ENCODE results near the gene CDKL5.

CDKL5 gene

GRCh38 chrX:18455384-18455783 is 30.0 kb downstream of the CDKL5 start:
- Histone ChIP-seq H3K36me3 (ENCODE audit: control insufficient read depth in 2 of 2, insufficient read depth in 2 of 2, low read length in 2 of 2) (no peaks in the 10 kb centered on the region), H3K27ac (ENCODE audit: low read length) (no peak overlapping the region), H3K4me1 (ENCODE audit: control insufficient read depth, insufficient read depth, low read length) (no peaks in the 10 kb centered on the region), H3K4me3 (ENCODE audit: low read length in 2 of 2) (no peak overlapping the region), H3K9me3 (ENCODE audit: control insufficient read depth in 2 of 2, low read length in 2 of 2) (no peaks in the 10 kb centered on the region), H3K9ac (ENCODE audit: low read length in 2 of 2) (no peak overlapping the region), H3K27me3 (ENCODE audit: control insufficient read depth in 1 of 2, insufficient read depth in 2 of 2, low read length in 2 of 2) (no peaks in the 10 kb centered on the region)

- H3K4me1 ChIP-seq (ENCODE audit: control insufficient read depth, insufficient read depth, low read length), result no peaks in the 10 kb centered on the region
- H3K4me3 ChIP-seq (ENCODE audit: low read length in 2 of 2), result no peak overlapping the region
- no peaks in the 10 kb centered on the region for H3K36me3 ChIP-seq (ENCODE audit: control insufficient read depth in 2 of 2, insufficient read depth in 2 of 2, low read length in 2 of 2)
- no peak overlapping the region for H3K9ac ChIP-seq (ENCODE audit: low read length in 2 of 2)
- no peaks in the 10 kb centered on the region for H3K9me3 ChIP-seq (ENCODE audit: control insufficient read depth in 2 of 2, low read length in 2 of 2)
- H3K27me3 ChIP-seq (ENCODE audit: control insufficient read depth in 1 of 2, insufficient read depth in 2 of 2, low read length in 2 of 2), result no peaks in the 10 kb centered on the region
- H3K27ac ChIP-seq (ENCODE audit: low read length), result no peak overlapping the region
These were observed 31.6 kb downstream of the CDKL5 start for GRCh38 chrX:18457000-18457399.

- Histone ChIP-seq H3K27me3 (ENCODE audit: control insufficient read depth in 1 of 2, insufficient read depth in 2 of 2, low read length in 2 of 2) (no peaks in the 10 kb centered on the region), H3K36me3 (ENCODE audit: control insufficient read depth in 2 of 2, insufficient read depth in 2 of 2, low read length in 2 of 2) (no peaks in the 10 kb centered on the region), H3K9me3 (ENCODE audit: control insufficient read depth in 2 of 2, low read length in 2 of 2) (no peaks in the 10 kb centered on the region), H3K9ac (ENCODE audit: low read length in 2 of 2) (no peak overlapping the region), H3K4me1 (ENCODE audit: control insufficient read depth, insufficient read depth, low read length) (no peaks in the 10 kb centered on the region), H3K27ac (ENCODE audit: low read length) (no peak overlapping the region), H3K4me3 (ENCODE audit: low read length in 2 of 2) (no peak overlapping the region)
These were observed 36.0 kb downstream of the CDKL5 start for GRCh38 chrX:18461431-18461830.

- Histone ChIP-seq H3K27ac (ENCODE audit: low read length) (no peak overlapping the region), H3K27me3 (ENCODE audit: control insufficient read depth in 1 of 2, insufficient read depth in 2 of 2, low read length in 2 of 2) (no peaks in the 10 kb centered on the region), H3K4me3 (ENCODE audit: low read length in 2 of 2) (no peak overlapping the region), H3K36me3 (ENCODE audit: control insufficient read depth in 2 of 2, insufficient read depth in 2 of 2, low read length in 2 of 2) (no peaks in the 10 kb centered on the region), H3K9me3 (ENCODE audit: control insufficient read depth in 2 of 2, low read length in 2 of 2) (no peaks in the 10 kb centered on the region), H3K9ac (ENCODE audit: low read length in 2 of 2) (no peak overlapping the region), H3K4me1 (ENCODE audit: control insufficient read depth, insufficient read depth, low read length) (no peaks in the 10 kb centered on the region)
These were observed 39.1 kb downstream of the CDKL5 start for GRCh38 chrX:18464499-18464898.

GRCh38 chrX:18465051-18465450 is 39.6 kb downstream of the CDKL5 start:
- Histone ChIP-seq H3K27me3 (ENCODE audit: control insufficient read depth in 1 of 2, insufficient read depth in 2 of 2, low read length in 2 of 2) (no peaks in the 10 kb centered on the region), H3K27ac (ENCODE audit: low read length) (no peak overlapping the region), H3K36me3 (ENCODE audit: control insufficient read depth in 2 of 2, insufficient read depth in 2 of 2, low read length in 2 of 2) (no peaks in the 10 kb centered on the region), H3K9ac (ENCODE audit: low read length in 2 of 2) (no peak overlapping the region), H3K4me3 (ENCODE audit: low read length in 2 of 2) (no peak overlapping the region), H3K4me1 (ENCODE audit: control insufficient read depth, insufficient read depth, low read length) (no peaks in the 10 kb centered on the region), H3K9me3 (ENCODE audit: control insufficient read depth in 2 of 2, low read length in 2 of 2) (no peaks in the 10 kb centered on the region)

GRCh38 chrX:18468599-18468998 is 43.2 kb downstream of the CDKL5 start:
- Histone ChIP-seq H3K27me3 (ENCODE audit: control insufficient read depth in 1 of 2, insufficient read depth in 2 of 2, low read length in 2 of 2) (no peaks in the 10 kb centered on the region), H3K27ac (ENCODE audit: low read length) (no peak overlapping the region), H3K36me3 (ENCODE audit: control insufficient read depth in 2 of 2, insufficient read depth in 2 of 2, low read length in 2 of 2) (no peaks in the 10 kb centered on the region), H3K9ac (ENCODE audit: low read length in 2 of 2) (no peak overlapping the region), H3K4me3 (ENCODE audit: low read length in 2 of 2) (no peak overlapping the region), H3K4me1 (ENCODE audit: control insufficient read depth, insufficient read depth, low read length) (no peaks in the 10 kb centered on the region), H3K9me3 (ENCODE audit: control insufficient read depth in 2 of 2, low read length in 2 of 2) (no peaks in the 10 kb centered on the region)

GRCh38 chrX:18471296-18471695 is 45.9 kb downstream of the CDKL5 start:
- Histone ChIP-seq H3K27ac (ENCODE audit: low read length) (no peak overlapping the region), H3K4me3 (ENCODE audit: low read length in 2 of 2) (no peak overlapping the region)

GRCh38 chrX:18490806-18491555 is 65.6 kb downstream of the CDKL5 start:
- Histone ChIP-seq H3K27me3 (ENCODE audit: control insufficient read depth in 1 of 2, insufficient read depth in 2 of 2, low read length in 2 of 2) (no peaks in the 10 kb centered on the region), H3K4me3 (ENCODE audit: low read length in 2 of 2) (no peak overlapping the region), H3K9ac (ENCODE audit: low read length in 2 of 2) (no peak overlapping the region), H3K4me1 (ENCODE audit: control insufficient read depth, insufficient read depth, low read length) (no peaks in the 10 kb centered on the region), H3K36me3 (ENCODE audit: control insufficient read depth in 2 of 2, insufficient read depth in 2 of 2, low read length in 2 of 2) (no peaks in the 10 kb centered on the region), H3K9me3 (ENCODE audit: control insufficient read depth in 2 of 2, low read length in 2 of 2) (no peaks in the 10 kb centered on the region), H3K27ac (ENCODE audit: low read length) (no peak overlapping the region)

More at GRCh38 chrX:18471296-18471695, 45.9 kb downstream of the CDKL5 start:
- Histone ChIP-seq H3K27me3 (ENCODE audit: control insufficient read depth in 1 of 2, insufficient read depth in 2 of 2, low read length in 2 of 2) (no peaks in the 10 kb centered on the region), H3K36me3 (ENCODE audit: control insufficient read depth in 2 of 2, insufficient read depth in 2 of 2, low read length in 2 of 2) (no peaks in the 10 kb centered on the region), H3K9me3 (ENCODE audit: control insufficient read depth in 2 of 2, low read length in 2 of 2) (no peaks in the 10 kb centered on the region), H3K9ac (ENCODE audit: low read length in 2 of 2) (no peak overlapping the region), H3K4me1 (ENCODE audit: control insufficient read depth, insufficient read depth, low read length) (no peaks in the 10 kb centered on the region)

GRCh38 chrX:18491587-18492340 is 66.4 kb downstream of the CDKL5 start:
- no peaks in the 10 kb centered on the region for H3K27me3 ChIP-seq (ENCODE audit: control insufficient read depth in 1 of 2, insufficient read depth in 2 of 2, low read length in 2 of 2)
- H3K4me1 ChIP-seq (ENCODE audit: control insufficient read depth, insufficient read depth, low read length), result no peaks in the 10 kb centered on the region
- H3K9me3 ChIP-seq (ENCODE audit: control insufficient read depth in 2 of 2, low read length in 2 of 2), result no peaks in the 10 kb centered on the region
- no peaks in the 10 kb centered on the region for H3K36me3 ChIP-seq (ENCODE audit: control insufficient read depth in 2 of 2, insufficient read depth in 2 of 2, low read length in 2 of 2)
- no peak overlapping the region for H3K9ac ChIP-seq (ENCODE audit: low read length in 2 of 2)
- no peak overlapping the region for H3K4me3 ChIP-seq (ENCODE audit: low read length in 2 of 2)
- no peak overlapping the region for H3K27ac ChIP-seq (ENCODE audit: low read length)

GRCh38 chrX:18534949-18535348 is 109.5 kb downstream of the CDKL5 start:
- H3K36me3 ChIP-seq (ENCODE audit: control insufficient read depth in 2 of 2, insufficient read depth in 2 of 2, low read length in 2 of 2), result no peaks in the 10 kb centered on the region
- no peak overlapping the region for H3K9ac ChIP-seq (ENCODE audit: low read length in 2 of 2)
- no peak overlapping the region for H3K27ac ChIP-seq (ENCODE audit: low read length)
- no peak overlapping the region for H3K4me3 ChIP-seq (ENCODE audit: low read length in 2 of 2)
- H3K9me3 ChIP-seq (ENCODE audit: control insufficient read depth in 2 of 2, low read length in 2 of 2), result no peaks in the 10 kb centered on the region
- no peaks in the 10 kb centered on the region for H3K4me1 ChIP-seq (ENCODE audit: control insufficient read depth, insufficient read depth, low read length)
- H3K27me3 ChIP-seq (ENCODE audit: control insufficient read depth in 1 of 2, insufficient read depth in 2 of 2, low read length in 2 of 2), result peaks cover 0 to 5% of the 10 kb centered on the region in 2 donors

GRCh38 chrX:18537068-18537467 is 111.7 kb downstream of the CDKL5 start:
- no peak overlapping the region for H3K9ac ChIP-seq (ENCODE audit: low read length in 2 of 2)
- no peaks in the 10 kb centered on the region for H3K36me3 ChIP-seq (ENCODE audit: control insufficient read depth in 2 of 2, insufficient read depth in 2 of 2, low read length in 2 of 2)
- H3K4me1 ChIP-seq (ENCODE audit: control insufficient read depth, insufficient read depth, low read length), result no peaks in the 10 kb centered on the region

More at GRCh38 chrX:18537068-18537467, 111.7 kb downstream of the CDKL5 start:
- no peak overlapping the region for H3K4me3 ChIP-seq (ENCODE audit: low read length in 2 of 2)
- no peaks in the 10 kb centered on the region for H3K9me3 ChIP-seq (ENCODE audit: control insufficient read depth in 2 of 2, low read length in 2 of 2)
- no peak overlapping the region for H3K27ac ChIP-seq (ENCODE audit: low read length)
- peaks cover 0 to 5% of the 10 kb centered on the region in 2 donors for H3K27me3 ChIP-seq (ENCODE audit: control insufficient read depth in 1 of 2, insufficient read depth in 2 of 2, low read length in 2 of 2)
